ENCODE measurements around the gene CPXM2. TPM values are rescaled to one million over a fixed set of nuclear protein-coding genes. Genes with fewer than 3 reads are reported as not detected.

CPXM2 gene
- total and polyA plus RNA-seq, 4 donors: 0.05 to 0.92 (median 0.44) TPM

DNA sequence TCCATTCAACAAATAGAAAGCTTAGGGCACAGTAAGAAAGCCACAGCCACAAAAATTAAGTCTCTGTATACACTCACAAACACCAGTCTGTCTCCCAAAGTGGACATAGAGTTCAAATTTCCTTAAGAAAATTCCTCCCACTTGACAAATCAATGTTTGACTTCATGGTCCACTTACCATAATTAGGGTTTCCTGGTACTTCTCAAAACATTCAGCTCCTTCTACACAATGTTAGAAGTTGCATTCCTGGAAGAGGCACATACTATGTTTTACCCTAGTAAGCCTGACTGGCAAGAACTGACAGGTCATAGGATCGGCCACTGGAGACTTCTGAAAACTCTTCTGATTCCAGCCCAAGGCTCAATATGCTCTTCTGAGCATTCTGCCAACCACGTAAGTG is 70.5 kb downstream of the CPXM2 start:
- no peak overlapping the region for H3K27ac ChIP-seq (ENCODE audit: low read depth in 1 of 2, low read length in 2 of 2)
- TF ChIP-seq YY1 (IDR thresholded peaks at IDR 0.05): no peak
- no peak for TF ChIP-seq EGR1 (IDR thresholded peaks at IDR 0.05; ENCODE audit: low read depth in 2 of 2)
- no peak for TF ChIP-seq RXRA (IDR thresholded peaks at IDR 0.05)
- TF ChIP-seq GABPA (IDR thresholded peaks at IDR 0.05 in 1 of 2, conservative IDR thresholded peaks at IDR 0.05 in 1 of 2): no peak
- no peak for TF ChIP-seq JUND (IDR thresholded peaks at IDR 0.05)
- TF ChIP-seq ZBTB33 (IDR thresholded peaks at IDR 0.05): no peak
- no peak for TF ChIP-seq HNF4A (conservative IDR thresholded peaks at IDR 0.05)
- no peak for TF ChIP-seq TAF1 (conservative IDR thresholded peaks at IDR 0.05)
- no peak for TF ChIP-seq REST (IDR thresholded peaks at IDR 0.05)
- TF ChIP-seq, protein P1, sequence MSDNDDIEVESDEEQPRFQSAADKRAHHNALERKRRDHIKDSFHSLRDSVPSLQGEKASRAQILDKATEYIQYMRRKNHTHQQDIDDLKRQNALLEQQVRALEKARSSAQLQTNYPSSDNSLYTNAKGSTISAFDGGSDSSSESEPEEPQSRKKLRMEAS (IDR thresholded peaks at IDR 0.05): no peak
- TF ChIP-seq FOXA2 (IDR thresholded peaks at IDR 0.05): no peak
- TF ChIP-seq HNF4G (IDR thresholded peaks at IDR 0.05): no peak
- TF ChIP-seq RAD21 (IDR thresholded peaks at IDR 0.05): no peak
- TF ChIP-seq SP1 (IDR thresholded peaks at IDR 0.05): no peak
- peaks cover 0 to 5% (median under 1%) of the 10 kb centered on the region in 4 donors for H3K9me3 ChIP-seq (ENCODE audit: control insufficient read depth in 4 of 4, low read length in 3 of 4)
- peaks cover 0 to 5% (median 0%) of the 10 kb centered on the region in 4 donors for H3K27me3 ChIP-seq (ENCODE audit: control insufficient read depth in 4 of 4, insufficient read depth in 4 of 4, low read length in 3 of 4)
- no peak overlapping the region for H3K4me3 ChIP-seq (ENCODE audit: low read depth in 1 of 3, low read length in 3 of 3)
- no peaks in the 10 kb centered on the region for H3K4me1 ChIP-seq (ENCODE audit: control insufficient read depth in 4 of 4, insufficient read depth in 4 of 4, low read length in 3 of 4)
- DNase-seq (ENCODE audit: low spot score): no peak
- WGBS: 74% methylated on average over 2 of the region's 2 CpGs
- H3K36me3 ChIP-seq (ENCODE audit: control insufficient read depth in 4 of 4, insufficient read depth in 3 of 4, low read depth in 1 of 4, low read length in 3 of 4): no peaks in the 10 kb centered on the region
- no peak overlapping the region for H3K9ac ChIP-seq (ENCODE audit: low read depth in 1 of 2, low read length in 2 of 2)

- no peaks in the 10 kb centered on the region for H3K36me3 ChIP-seq (ENCODE audit: control insufficient read depth in 4 of 4, insufficient read depth in 3 of 4, low read depth in 1 of 4, low read length in 3 of 4)
- no peak overlapping the region for H3K4me3 ChIP-seq (ENCODE audit: low read depth in 1 of 3, low read length in 3 of 3)
- H3K27ac ChIP-seq (ENCODE audit: low read depth in 1 of 2, low read length in 2 of 2): no peak overlapping the region
- H3K27me3 ChIP-seq (ENCODE audit: control insufficient read depth in 4 of 4, insufficient read depth in 4 of 4, low read length in 3 of 4): peaks cover 0 to 14% (median 3%) of the 10 kb centered on the region in 4 donors
- no peaks in the 10 kb centered on the region for H3K4me1 ChIP-seq (ENCODE audit: control insufficient read depth in 4 of 4, insufficient read depth in 4 of 4, low read length in 3 of 4)
- no peaks in the 10 kb centered on the region for H3K9me3 ChIP-seq (ENCODE audit: control insufficient read depth in 4 of 4, low read length in 3 of 4)
- no peak for DNase-seq (ENCODE audit: low spot score)
- H3K9ac ChIP-seq (ENCODE audit: low read depth in 1 of 2, low read length in 2 of 2): no peak overlapping the region
- TF ChIP-seq HNF4G (IDR thresholded peaks at IDR 0.05) (no peak), TAF1 (conservative IDR thresholded peaks at IDR 0.05) (no peak), RAD21 (IDR thresholded peaks at IDR 0.05) (no peak), FOXA2 (IDR thresholded peaks at IDR 0.05) (no peak), RXRA (IDR thresholded peaks at IDR 0.05) (no peak), JUND (IDR thresholded peaks at IDR 0.05) (no peak), NR2F2 (IDR thresholded peaks at IDR 0.05) (no peak), GABPA (IDR thresholded peaks at IDR 0.05 in 1 of 2, conservative IDR thresholded peaks at IDR 0.05 in 1 of 2) (no peak)
- TF ChIP-seq, protein P2, sequence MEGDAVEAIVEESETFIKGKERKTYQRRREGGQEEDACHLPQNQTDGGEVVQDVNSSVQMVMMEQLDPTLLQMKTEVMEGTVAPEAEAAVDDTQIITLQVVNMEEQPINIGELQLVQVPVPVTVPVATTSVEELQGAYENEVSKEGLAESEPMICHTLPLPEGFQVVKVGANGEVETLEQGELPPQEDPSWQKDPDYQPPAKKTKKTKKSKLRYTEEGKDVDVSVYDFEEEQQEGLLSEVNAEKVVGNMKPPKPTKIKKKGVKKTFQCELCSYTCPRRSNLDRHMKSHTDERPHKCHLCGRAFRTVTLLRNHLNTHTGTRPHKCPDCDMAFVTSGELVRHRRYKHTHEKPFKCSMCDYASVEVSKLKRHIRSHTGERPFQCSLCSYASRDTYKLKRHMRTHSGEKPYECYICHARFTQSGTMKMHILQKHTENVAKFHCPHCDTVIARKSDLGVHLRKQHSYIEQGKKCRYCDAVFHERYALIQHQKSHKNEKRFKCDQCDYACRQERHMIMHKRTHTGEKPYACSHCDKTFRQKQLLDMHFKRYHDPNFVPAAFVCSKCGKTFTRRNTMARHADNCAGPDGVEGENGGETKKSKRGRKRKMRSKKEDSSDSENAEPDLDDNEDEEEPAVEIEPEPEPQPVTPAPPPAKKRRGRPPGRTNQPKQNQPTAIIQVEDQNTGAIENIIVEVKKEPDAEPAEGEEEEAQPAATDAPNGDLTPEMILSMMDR (IDR thresholded peaks at IDR 0.05; ENCODE audit: low read depth, low read length, missing input control): no peak
- TF ChIP-seq, protein P3, sequence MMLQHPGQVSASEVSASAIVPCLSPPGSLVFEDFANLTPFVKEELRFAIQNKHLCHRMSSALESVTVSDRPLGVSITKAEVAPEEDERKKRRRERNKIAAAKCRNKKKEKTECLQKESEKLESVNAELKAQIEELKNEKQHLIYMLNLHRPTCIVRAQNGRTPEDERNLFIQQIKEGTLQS (IDR thresholded peaks at IDR 0.05): no peak
Observed at GRCh38 chr10:123809632-123810031, 82.0 kb downstream of the CPXM2 start.
